Type B pancreatic cell (in vitro differentiated cells): ENCODE data around the gene SLC30A1. TPM values are rescaled to one million over a fixed set of nuclear protein-coding genes. Genes with fewer than 3 reads are reported as not detected.

Experiments
- DNase-seq: peaks from one replicate; pipeline ENCODE4 v3.0.0; 2021; ENCODE audit warnings: mixed read lengths; ENCODE audit not compliant: unreplicated experiment; ENCODE audit errors: extremely low spot score
- H3K27ac Mint-ChIP-seq: 2 replicates; pipeline ENCODE4 v1.8.0; 2021; ENCODE audit warnings: mild to moderate bottlenecking, mixed read lengths
- H3K27me3 Mint-ChIP-seq: 2 replicates; pipeline ENCODE4 v1.8.0; 2021; ENCODE audit warnings: mixed read lengths
- H3K36me3 Mint-ChIP-seq: 2 replicates; pipeline ENCODE4 v1.8.0; 2021; ENCODE audit warnings: mixed read lengths
- H3K4me1 Mint-ChIP-seq: one replicate; pipeline ENCODE4 v1.8.0; 2021; ENCODE audit warnings: mixed read lengths; ENCODE audit not compliant: unreplicated experiment
- H3K4me3 Mint-ChIP-seq: 2 replicates; pipeline ENCODE4 v1.8.0; 2021; ENCODE audit warnings: mild to moderate bottlenecking, mixed read lengths
- H3K9me3 Mint-ChIP-seq: 2 replicates; pipeline ENCODE4 v1.8.0; 2021; ENCODE audit warnings: mixed read lengths
- total RNA-seq: library from RNA; stranded (reverse); gene quantifications from 2 replicates; pipeline ENCODE4 v1.2.1, GENCODE V29; 2021; ENCODE audit warnings: low replicate concordance
- TF ChIP-seq, protein P1 (sequence below): fragments of 200-600 bp; sonication (generic); conservative IDR thresholded peaks from 2 replicates; pipeline ENCODE4 v1.5.0; 2021; ENCODE audit warnings: antibody characterized with exemption, mild to moderate bottlenecking

SLC30A1 gene
- total RNA-seq, 1 donor from 2014 or later: 21.8 TPM

- H3K27ac Mint-ChIP-seq: peak overlapping the region; percentile 32
- H3K4me3 Mint-ChIP-seq: no peak overlapping the region
- no peak for DNase-seq
- H3K36me3 Mint-ChIP-seq: no peaks in the 10 kb centered on the region
- H3K9me3 Mint-ChIP-seq: no peaks in the 10 kb centered on the region
- H3K27me3 Mint-ChIP-seq: no peaks in the 10 kb centered on the region
- H3K4me1 Mint-ChIP-seq: peaks cover 11% of the 10 kb centered on the region
- TF ChIP-seq, protein P1, sequence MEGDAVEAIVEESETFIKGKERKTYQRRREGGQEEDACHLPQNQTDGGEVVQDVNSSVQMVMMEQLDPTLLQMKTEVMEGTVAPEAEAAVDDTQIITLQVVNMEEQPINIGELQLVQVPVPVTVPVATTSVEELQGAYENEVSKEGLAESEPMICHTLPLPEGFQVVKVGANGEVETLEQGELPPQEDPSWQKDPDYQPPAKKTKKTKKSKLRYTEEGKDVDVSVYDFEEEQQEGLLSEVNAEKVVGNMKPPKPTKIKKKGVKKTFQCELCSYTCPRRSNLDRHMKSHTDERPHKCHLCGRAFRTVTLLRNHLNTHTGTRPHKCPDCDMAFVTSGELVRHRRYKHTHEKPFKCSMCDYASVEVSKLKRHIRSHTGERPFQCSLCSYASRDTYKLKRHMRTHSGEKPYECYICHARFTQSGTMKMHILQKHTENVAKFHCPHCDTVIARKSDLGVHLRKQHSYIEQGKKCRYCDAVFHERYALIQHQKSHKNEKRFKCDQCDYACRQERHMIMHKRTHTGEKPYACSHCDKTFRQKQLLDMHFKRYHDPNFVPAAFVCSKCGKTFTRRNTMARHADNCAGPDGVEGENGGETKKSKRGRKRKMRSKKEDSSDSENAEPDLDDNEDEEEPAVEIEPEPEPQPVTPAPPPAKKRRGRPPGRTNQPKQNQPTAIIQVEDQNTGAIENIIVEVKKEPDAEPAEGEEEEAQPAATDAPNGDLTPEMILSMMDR: no peak
Observed at GRCh38 chr1:211614615-211615014, 35.7 kb upstream of the SLC30A1 start.

- peaks cover 12% of the 10 kb centered on the region for H3K4me1 Mint-ChIP-seq
- no peak for DNase-seq
- TF ChIP-seq, protein P1: no peak
- no peaks in the 10 kb centered on the region for H3K9me3 Mint-ChIP-seq
- H3K36me3 Mint-ChIP-seq: no peaks in the 10 kb centered on the region
- peak overlapping the region; percentile 85 for H3K27ac Mint-ChIP-seq
- no peak overlapping the region for H3K4me3 Mint-ChIP-seq
- H3K27me3 Mint-ChIP-seq: no peaks in the 10 kb centered on the region
Observed at GRCh38 chr1:211613951-211614350, 35.0 kb upstream of the SLC30A1 start.

- H3K4me3 Mint-ChIP-seq: no peak overlapping the region
- H3K4me1 Mint-ChIP-seq: peaks cover 12% of the 10 kb centered on the region
- no peak for DNase-seq
- H3K36me3 Mint-ChIP-seq: no peaks in the 10 kb centered on the region
- H3K9me3 Mint-ChIP-seq: no peaks in the 10 kb centered on the region
- TF ChIP-seq, protein P1: no peak
- H3K27ac Mint-ChIP-seq: peak overlapping the region; percentile 85
- no peaks in the 10 kb centered on the region for H3K27me3 Mint-ChIP-seq
Observed at GRCh38 chr1:211613108-211613947, 34.4 kb upstream of the SLC30A1 start.

GRCh38 chr1:211612786-211613107 lies 33.8 kb upstream of the SLC30A1 start:
- Mint-ChIP-seq H3K36me3 (no peaks in the 10 kb centered on the region), H3K9me3 (no peaks in the 10 kb centered on the region), H3K27me3 (no peaks in the 10 kb centered on the region), H3K4me3 (no peak overlapping the region), H3K27ac (no peak overlapping the region), H3K4me1 (peaks cover 16% of the 10 kb centered on the region)
- no peak for DNase-seq
- TF ChIP-seq, protein P1: no peak

DNA sequence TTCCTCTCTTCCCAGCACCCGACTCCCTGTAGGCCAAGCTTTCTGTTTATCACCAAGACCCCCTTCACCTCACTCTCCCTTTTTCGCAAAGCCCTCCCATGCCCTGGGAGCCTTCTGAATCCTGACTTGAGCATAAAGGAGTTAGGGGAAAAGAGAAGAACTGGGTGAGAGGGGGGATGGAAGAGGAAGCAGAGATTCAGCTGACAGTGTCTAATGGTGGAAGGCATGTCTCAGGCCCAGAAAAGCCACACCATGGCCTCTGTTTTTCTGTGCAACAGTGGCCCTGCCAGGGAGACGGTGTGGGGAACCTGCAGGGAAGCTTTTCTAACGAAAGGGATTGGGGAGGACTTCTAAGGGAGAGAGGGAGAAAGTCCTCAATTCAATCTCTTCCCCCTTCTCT lies 32.9 kb upstream of the SLC30A1 start:
- Mint-ChIP-seq H3K36me3 (no peaks in the 10 kb centered on the region), H3K27ac (peak overlapping the region; percentile 74), H3K9me3 (no peaks in the 10 kb centered on the region), H3K4me1 (peaks cover 21% of the 10 kb centered on the region), H3K4me3 (no peak overlapping the region), H3K27me3 (no peaks in the 10 kb centered on the region)
- TF ChIP-seq, protein P1: no peak
- DNase-seq: no peak
